Lower leg skin (tissue), 4 donors: ENCODE data around the gene BMX. TPM values are rescaled to one million over a fixed set of nuclear protein-coding genes. Genes with fewer than 3 reads are reported as not detected.

Source experiments
- DNase-seq, 2 donors: peaks; one replicate each; pipeline ENCODE4 v3.0.0-alpha.2; 2019; ENCODE audit warnings: low spot score in 2 of 2
- H3K4me3 ChIP-seq: fragments of 200-600 bp; sonication (generic); 2 replicates; pipeline ENCODE4 v1.5.1; 2017; ENCODE audit warnings: mild to moderate bottlenecking, low read depth; ENCODE audit not compliant: poor library complexity, severe bottlenecking
- POLR2A ChIP-seq, 2 donors: fragments of 450-650 bp; IDR thresholded peaks; one replicate each; pipeline ENCODE4 v1.6.1; 2016 to 2017; ENCODE audit warnings: antibody characterized with exemption in 2 of 2, mild to moderate bottlenecking in 1 of 2, moderate library complexity in 1 of 2
- WGBS, 2 donors: methylation state at CpG; one replicate each; pipeline ENCODE4 v1.1.5; 2018; 5-methylcytosine and 5-hydroxymethylcytosine counted together
- intact Hi-C: fragments of 100-400 bp; cut with DNase I; formaldehyde crosslinking; loops from one replicate; pipeline ENCODE4 v1.15.0; 2023; ENCODE audit warnings: low total_unique reads
- total RNA-seq, 4 donors: library from RNA; depleted of rRNA; stranded (reverse); fragments of >200 nt; gene quantifications; one replicate each; pipeline ENCODE4 v1.1.0, GENCODE V29; 2016
- TF ChIP-seq, protein P1 (sequence below), 3 donors: fragments of 450-650 bp; IDR thresholded peaks; one replicate each; pipeline ENCODE4 v1.5.1; 2016; ENCODE audit warnings: antibody characterized with exemption in 3 of 3, mild to moderate bottlenecking in 3 of 3, moderate library complexity in 2 of 3

The BMX gene
- total RNA-seq, 4 donors from 2014 or later = 0.38 to 2.8 (median 1.9) TPM

GRCh38 chrX:15496824-15497223 lies 3.8 kb upstream of the BMX start:
- DNase-seq = no peak
- no peak overlapping the region for H3K4me3 ChIP-seq
- 36 to 50% methylated on average over 4 of the region's 4 CpGs for WGBS, 2 donors
- no peak for TF ChIP-seq POLR2A (IDR thresholded peaks at IDR 0.05)
- TF ChIP-seq, protein P1, sequence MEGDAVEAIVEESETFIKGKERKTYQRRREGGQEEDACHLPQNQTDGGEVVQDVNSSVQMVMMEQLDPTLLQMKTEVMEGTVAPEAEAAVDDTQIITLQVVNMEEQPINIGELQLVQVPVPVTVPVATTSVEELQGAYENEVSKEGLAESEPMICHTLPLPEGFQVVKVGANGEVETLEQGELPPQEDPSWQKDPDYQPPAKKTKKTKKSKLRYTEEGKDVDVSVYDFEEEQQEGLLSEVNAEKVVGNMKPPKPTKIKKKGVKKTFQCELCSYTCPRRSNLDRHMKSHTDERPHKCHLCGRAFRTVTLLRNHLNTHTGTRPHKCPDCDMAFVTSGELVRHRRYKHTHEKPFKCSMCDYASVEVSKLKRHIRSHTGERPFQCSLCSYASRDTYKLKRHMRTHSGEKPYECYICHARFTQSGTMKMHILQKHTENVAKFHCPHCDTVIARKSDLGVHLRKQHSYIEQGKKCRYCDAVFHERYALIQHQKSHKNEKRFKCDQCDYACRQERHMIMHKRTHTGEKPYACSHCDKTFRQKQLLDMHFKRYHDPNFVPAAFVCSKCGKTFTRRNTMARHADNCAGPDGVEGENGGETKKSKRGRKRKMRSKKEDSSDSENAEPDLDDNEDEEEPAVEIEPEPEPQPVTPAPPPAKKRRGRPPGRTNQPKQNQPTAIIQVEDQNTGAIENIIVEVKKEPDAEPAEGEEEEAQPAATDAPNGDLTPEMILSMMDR (IDR thresholded peaks at IDR 0.05) = no peak
- intact Hi-C loops = no loop called here

- TF ChIP-seq, protein P1 (IDR thresholded peaks at IDR 0.05) = no peak
- TF ChIP-seq POLR2A (IDR thresholded peaks at IDR 0.05) = no peak
- 17 to 27% methylated on average over 4 of the region's 4 CpGs for WGBS, 2 donors
- intact Hi-C loops = no loop called here
- H3K4me3 ChIP-seq = no peak overlapping the region
- DNase-seq = no peak
Observed at GRCh38 chrX:15497865-15498264, 2.7 kb upstream of the BMX start.

- no peak overlapping the region for H3K4me3 ChIP-seq
- DNase-seq = no peak
- intact Hi-C loops = no loop called here
- 53 to 69% methylated on average over 2 of the region's 2 CpGs for WGBS, 2 donors
- TF ChIP-seq, protein P1 (IDR thresholded peaks at IDR 0.05) = no peak
- TF ChIP-seq POLR2A (IDR thresholded peaks at IDR 0.05) = no peak
Observed at GRCh38 chrX:15498741-15499140, 1.9 kb upstream of the BMX start.

DNA sequence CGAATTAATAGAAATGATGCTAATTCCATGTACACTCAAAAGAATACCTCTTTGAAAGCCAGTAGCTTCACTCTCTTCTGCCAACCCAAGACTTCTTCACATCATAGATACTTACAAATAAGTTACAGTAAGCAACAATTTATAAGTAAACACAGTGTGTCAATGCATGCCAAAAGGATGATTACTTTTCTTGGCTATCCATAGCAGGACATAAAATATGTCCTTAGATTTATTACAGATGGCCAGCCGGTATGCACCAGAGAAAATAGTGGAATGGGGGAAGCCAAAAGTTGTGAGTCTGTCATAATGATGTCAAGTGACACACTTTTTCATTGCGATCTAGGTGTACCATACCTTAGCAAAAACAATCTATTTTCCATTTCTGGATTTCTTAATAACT lies 631 bp upstream of the BMX start:
- 60 to 73% methylated on average over 3 of the region's 3 CpGs for WGBS, 2 donors
- no peak for TF ChIP-seq POLR2A (IDR thresholded peaks at IDR 0.05)
- TF ChIP-seq, protein P1 (IDR thresholded peaks at IDR 0.05) = no peak
- H3K4me3 ChIP-seq = no peak overlapping the region
- intact Hi-C loops = no loop called here
- DNase-seq = no peak

DNA sequence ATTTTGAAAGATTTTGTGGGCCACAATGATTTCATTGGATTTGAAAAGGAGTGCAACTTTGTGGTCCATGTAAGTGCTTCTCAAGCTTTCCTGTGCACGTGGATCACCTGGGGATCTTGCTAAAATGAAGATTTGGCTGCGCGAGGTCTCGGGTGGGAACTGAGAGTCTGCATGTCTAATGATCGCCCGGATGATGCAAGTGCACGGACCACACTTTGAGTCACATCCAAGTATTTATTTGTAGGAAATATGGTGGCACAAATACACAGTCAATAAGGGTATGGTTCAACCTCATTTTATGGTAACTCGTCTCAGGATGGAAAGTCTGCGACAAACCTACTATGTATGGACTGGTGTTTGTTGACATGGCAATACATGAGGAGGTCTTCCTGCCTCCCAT lies 899 bp downstream of the BMX start:
- WGBS, 2 donors = 91 to 96% methylated on average over 9 of the region's 9 CpGs
- no peak for DNase-seq
- intact Hi-C loops = no loop called here
- TF ChIP-seq POLR2A (IDR thresholded peaks at IDR 0.05) = no peak
- TF ChIP-seq, protein P1 (IDR thresholded peaks at IDR 0.05) = no peak
- H3K4me3 ChIP-seq = no peak overlapping the region

GRCh38 chrX:15504661-15505060 lies 4.1 kb downstream of the BMX start:
- WGBS, 2 donors = 71 to 76% methylated on average over 1 of the region's 1 CpG
- no peak for DNase-seq
- TF ChIP-seq POLR2A (IDR thresholded peaks at IDR 0.05) = no peak
- TF ChIP-seq, protein P1 (IDR thresholded peaks at IDR 0.05) = no peak
- no peak overlapping the region for H3K4me3 ChIP-seq
- intact Hi-C loops = no loop called here
